PFSK-1 (cell line): ENCODE measurements around the gene RUNX1.

ENCODE experiments used
- POLR2AphosphoS5 ChIP-seq: IDR thresholded peaks from 2 replicates; pipeline ENCODE4 v1.6.1; 2012; ENCODE audit warnings: low read depth, mild to moderate bottlenecking, control low read depth, low read length, moderate library complexity
- REST ChIP-seq, 2 experiments: IDR thresholded peaks; 2 replicates each; pipeline versions ENCODE4 v1.6.1 to v1.8.0; 2011 to 2012; ENCODE audit warnings: low read depth in 2 of 2, low read length in 2 of 2, control low read depth in 1 of 2, inconsistent platforms in 1 of 2, mild to moderate bottlenecking in 1 of 2, moderate library complexity in 1 of 2; ENCODE audit not compliant: insufficient read depth in 1 of 2
- SIN3A ChIP-seq: IDR thresholded peaks from 2 replicates; pipeline ENCODE4 v1.6.1; 2012; ENCODE audit warnings: mild to moderate bottlenecking, low read length, moderate library complexity, borderline replicate concordance; ENCODE audit not compliant: insufficient read depth
- TAF1 ChIP-seq: IDR thresholded peaks from 2 replicates; pipeline ENCODE4 v1.6.1; 2012; ENCODE audit warnings: low read length, control low read depth, borderline replicate concordance; ENCODE audit not compliant: insufficient read depth

GRCh38 chr21:34974162-34974981 is 74.7 kb downstream of the RUNX1 start:
- no peak for TF ChIP-seq POLR2AphosphoS5
- no peak for TF ChIP-seq SIN3A
- no peak for TF ChIP-seq REST (IDR thresholded peaks at IDR 0.05; ENCODE audit: insufficient read depth in 1 of 2, low read depth in 2 of 2, low read length in 2 of 2)
- TF ChIP-seq TAF1: no peak
